ENCODE data around the gene SRPX.

- TF ChIP-seq, protein P1, sequence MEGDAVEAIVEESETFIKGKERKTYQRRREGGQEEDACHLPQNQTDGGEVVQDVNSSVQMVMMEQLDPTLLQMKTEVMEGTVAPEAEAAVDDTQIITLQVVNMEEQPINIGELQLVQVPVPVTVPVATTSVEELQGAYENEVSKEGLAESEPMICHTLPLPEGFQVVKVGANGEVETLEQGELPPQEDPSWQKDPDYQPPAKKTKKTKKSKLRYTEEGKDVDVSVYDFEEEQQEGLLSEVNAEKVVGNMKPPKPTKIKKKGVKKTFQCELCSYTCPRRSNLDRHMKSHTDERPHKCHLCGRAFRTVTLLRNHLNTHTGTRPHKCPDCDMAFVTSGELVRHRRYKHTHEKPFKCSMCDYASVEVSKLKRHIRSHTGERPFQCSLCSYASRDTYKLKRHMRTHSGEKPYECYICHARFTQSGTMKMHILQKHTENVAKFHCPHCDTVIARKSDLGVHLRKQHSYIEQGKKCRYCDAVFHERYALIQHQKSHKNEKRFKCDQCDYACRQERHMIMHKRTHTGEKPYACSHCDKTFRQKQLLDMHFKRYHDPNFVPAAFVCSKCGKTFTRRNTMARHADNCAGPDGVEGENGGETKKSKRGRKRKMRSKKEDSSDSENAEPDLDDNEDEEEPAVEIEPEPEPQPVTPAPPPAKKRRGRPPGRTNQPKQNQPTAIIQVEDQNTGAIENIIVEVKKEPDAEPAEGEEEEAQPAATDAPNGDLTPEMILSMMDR (IDR thresholded peaks at IDR 0.05): no peak
- no peak for TF ChIP-seq POLR2A (IDR thresholded peaks at IDR 0.05)
These were observed 26.4 kb upstream of the SRPX start for GRCh38 chrX:38247051-38247450.
